PC-3 (cell line): ENCODE data around the gene IL36B.

Experiments used
- EZH2 ChIP-seq: fragments of 300-600 bp; sonication (generic); IDR thresholded peaks from one replicate; pipeline ENCODE4 v1.6.1; 2017; ENCODE audit warnings: antibody characterized with exemption, mild to moderate bottlenecking, low read length; ENCODE audit not compliant: unreplicated experiment
- TF ChIP-seq, protein P1 (sequence below): fragments of 300-600 bp; sonication (generic); conservative IDR thresholded peaks from 2 replicates; pipeline ENCODE4 v1.5.1; 2017; ENCODE audit warnings: antibody characterized with exemption, low read depth, mild to moderate bottlenecking, low read length

DNA sequence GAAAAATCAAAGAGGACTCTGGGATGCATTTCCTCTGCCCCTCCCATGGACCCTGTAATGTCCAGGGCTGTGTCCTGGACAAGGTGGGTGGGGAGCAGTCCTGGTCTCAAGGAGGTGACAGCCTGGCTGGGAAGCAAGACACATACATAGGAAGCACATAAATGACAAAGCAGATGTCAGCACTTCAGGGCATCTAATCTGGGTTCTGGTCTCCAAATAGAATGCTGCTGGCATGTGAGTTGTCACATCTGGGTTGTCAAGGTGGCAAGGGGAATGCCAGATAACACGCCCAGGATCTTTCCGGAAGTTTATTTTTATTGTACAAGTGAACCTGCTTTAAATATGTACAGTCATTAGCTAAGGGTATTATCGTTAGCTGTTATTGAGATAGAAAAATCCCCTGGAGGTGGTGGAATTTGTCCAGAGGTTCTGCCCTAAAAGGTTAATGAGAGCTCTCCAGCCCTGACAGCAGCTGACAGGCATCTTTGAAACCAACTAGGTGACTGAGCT is 20.7 kb upstream of the IL36B start:
- TF ChIP-seq, protein P1, sequence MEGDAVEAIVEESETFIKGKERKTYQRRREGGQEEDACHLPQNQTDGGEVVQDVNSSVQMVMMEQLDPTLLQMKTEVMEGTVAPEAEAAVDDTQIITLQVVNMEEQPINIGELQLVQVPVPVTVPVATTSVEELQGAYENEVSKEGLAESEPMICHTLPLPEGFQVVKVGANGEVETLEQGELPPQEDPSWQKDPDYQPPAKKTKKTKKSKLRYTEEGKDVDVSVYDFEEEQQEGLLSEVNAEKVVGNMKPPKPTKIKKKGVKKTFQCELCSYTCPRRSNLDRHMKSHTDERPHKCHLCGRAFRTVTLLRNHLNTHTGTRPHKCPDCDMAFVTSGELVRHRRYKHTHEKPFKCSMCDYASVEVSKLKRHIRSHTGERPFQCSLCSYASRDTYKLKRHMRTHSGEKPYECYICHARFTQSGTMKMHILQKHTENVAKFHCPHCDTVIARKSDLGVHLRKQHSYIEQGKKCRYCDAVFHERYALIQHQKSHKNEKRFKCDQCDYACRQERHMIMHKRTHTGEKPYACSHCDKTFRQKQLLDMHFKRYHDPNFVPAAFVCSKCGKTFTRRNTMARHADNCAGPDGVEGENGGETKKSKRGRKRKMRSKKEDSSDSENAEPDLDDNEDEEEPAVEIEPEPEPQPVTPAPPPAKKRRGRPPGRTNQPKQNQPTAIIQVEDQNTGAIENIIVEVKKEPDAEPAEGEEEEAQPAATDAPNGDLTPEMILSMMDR: no peak
- TF ChIP-seq EZH2: no peak
